HEK293 (cell line): ENCODE data around the gene ABHD17C.

ENCODE experiments used
- CTCF ChIA-PET: fragments of 350-600 bp; formaldehyde crosslinking; extraction: SDS; loops from one replicate; lab custom pipeline; 2021; ENCODE audit warnings: antibody characterized with exemption; lab: Yijun Ruan, JAX
- POLR2A ChIA-PET: fragments of 300-600 bp; formaldehyde crosslinking; extraction: SDS; loops from one replicate; lab custom pipeline; 2020; ENCODE audit warnings: antibody characterized with exemption, inconsistent platforms; lab: Yijun Ruan, JAX
- H3K27ac ChIP-seq: fragments of 200-500 bp; sonication (Bioruptor generic); 2 replicates; pipeline ENCODE4 v1.5.1; 2014; ENCODE audit warnings: low read depth, low read length, control low read depth, inconsistent platforms; ENCODE audit errors: extremely low read depth
- H3K36me3 ChIP-seq, 2 experiments: fragments of 200-500 bp in 1 of 2; sonication (Bioruptor generic) in 1 of 2; 1 replicate in 1 of 2; 2 replicates in 1 of 2; pipeline ENCODE4 v1.5.1; 2014 to 2017; ENCODE audit warnings: inconsistent platforms in 2 of 2, low read length in 2 of 2; ENCODE audit not compliant: control insufficient read depth in 2 of 2, insufficient read depth in 1 of 2
- H3K4me1 ChIP-seq: fragments of 200-500 bp; sonication (Bioruptor generic); 2 replicates; pipeline ENCODE4 v1.5.1; 2014; ENCODE audit warnings: mild to moderate bottlenecking, low read length, inconsistent platforms; ENCODE audit not compliant: control insufficient read depth, insufficient read depth
- H3K4me3 ChIP-seq: 2 replicates; pipeline ENCODE4 v1.5.1; 2011; ENCODE audit warnings: low read depth, mild to moderate bottlenecking, control low read depth, low read length, moderate library complexity
- H3K9me3 ChIP-seq: fragments of 200-500 bp; sonication (Bioruptor generic); 2 replicates; pipeline ENCODE4 v1.5.1; 2014; ENCODE audit warnings: low read depth, low read length, inconsistent platforms; ENCODE audit not compliant: control insufficient read depth, insufficient read depth
- FEZF1 ChIP-seq: fragments of 450-650 bp; formaldehyde crosslinking; IDR thresholded peaks from 2 replicates; pipeline ENCODE4 v1.5.1; 2016; ENCODE audit warnings: missing biosample characterization, missing genetic modification characterization
- GFI1B ChIP-seq: fragments of 450-650 bp; formaldehyde crosslinking; IDR thresholded peaks from 2 replicates; pipeline ENCODE4 v1.5.1; 2016; ENCODE audit warnings: missing biosample characterization, missing genetic modification characterization
- IKZF3 ChIP-seq: fragments of 450-650 bp; IDR thresholded peaks from 2 replicates; pipeline ENCODE4 v1.5.0; 2018; ENCODE audit warnings: missing biosample characterization, mild to moderate bottlenecking, missing genetic modification characterization, moderate library complexity
- KLF7 ChIP-seq: fragments of 450-650 bp; formaldehyde crosslinking; IDR thresholded peaks from 2 replicates; pipeline ENCODE4 v1.5.1; 2016; ENCODE audit warnings: missing biosample characterization, missing genetic modification characterization, borderline replicate concordance
- PATZ1 ChIP-seq: fragments of 450-650 bp; formaldehyde crosslinking; IDR thresholded peaks from 2 replicates; pipeline ENCODE4 v1.5.1; 2016; ENCODE audit warnings: missing biosample characterization, missing genetic modification characterization
- PBX3 ChIP-seq: sonication (generic); formaldehyde crosslinking; IDR thresholded peaks from 2 replicates; pipeline ENCODE4 v1.8.1; 2022; ENCODE audit warnings: mild to moderate bottlenecking, moderate library complexity, missing genetic modification reagents
- YY1 ChIP-seq: fragments of 450-650 bp; formaldehyde crosslinking; IDR thresholded peaks from 2 replicates; pipeline ENCODE4 v1.5.1; 2018; ENCODE audit warnings: missing biosample characterization, missing genetic modification characterization
- ZNF175 ChIP-seq: fragments of 450-650 bp; formaldehyde crosslinking; IDR thresholded peaks from 2 replicates; pipeline ENCODE4 v1.5.1; 2016; ENCODE audit warnings: missing biosample characterization, missing genetic modification characterization
- ZNF19 ChIP-seq: fragments of 450-650 bp; formaldehyde crosslinking; IDR thresholded peaks from 2 replicates; pipeline ENCODE4; 2016; ENCODE audit warnings: missing biosample characterization, missing genetic modification characterization, low read depth
- ZNF302 ChIP-seq: fragments of 450-650 bp; formaldehyde crosslinking; IDR thresholded peaks from 2 replicates; pipeline ENCODE4 v1.5.1; 2016; ENCODE audit warnings: missing biosample characterization, missing genetic modification characterization, low read depth
- ZNF354C ChIP-seq: fragments of 450-650 bp; formaldehyde crosslinking; IDR thresholded peaks from 2 replicates; pipeline ENCODE4 v1.5.1; 2016; ENCODE audit warnings: missing biosample characterization, missing genetic modification characterization, low read depth, borderline replicate concordance
- ZNF560 ChIP-seq: fragments of 450-650 bp; formaldehyde crosslinking; IDR thresholded peaks from 2 replicates; pipeline ENCODE4 v1.5.1; 2017; ENCODE audit warnings: missing biosample characterization, missing genetic modification characterization, borderline replicate concordance
- ZNF624 ChIP-seq: fragments of 450-650 bp; formaldehyde crosslinking; IDR thresholded peaks from 2 replicates; pipeline ENCODE4 v1.5.1; 2017; ENCODE audit warnings: missing biosample characterization, missing genetic modification characterization
- ZNF701 ChIP-seq: fragments of 450-650 bp; formaldehyde crosslinking; IDR thresholded peaks from 2 replicates; pipeline ENCODE4 v1.5.1; 2016; ENCODE audit warnings: missing biosample characterization, missing genetic modification characterization
- ZNF792 ChIP-seq: fragments of 450-650 bp; formaldehyde crosslinking; IDR thresholded peaks from 2 replicates; pipeline ENCODE4 v1.5.1; 2016; ENCODE audit warnings: missing biosample characterization, missing genetic modification characterization
- ZNF830 ChIP-seq: fragments of 450-650 bp; IDR thresholded peaks from 2 replicates; pipeline ENCODE4 v1.5.0; 2018; ENCODE audit warnings: missing biosample characterization, missing genetic modification characterization, low read depth, mild to moderate bottlenecking, moderate library complexity
- ZSCAN18 ChIP-seq: fragments of 450-650 bp; formaldehyde crosslinking; IDR thresholded peaks from 2 replicates; pipeline ENCODE4 v1.5.1; 2016; ENCODE audit warnings: missing biosample characterization, missing genetic modification characterization
- TF ChIP-seq, protein P1 (sequence below): fragments of 450-650 bp; formaldehyde crosslinking; IDR thresholded peaks from 2 replicates; pipeline ENCODE4 v1.5.1; 2017; ENCODE audit warnings: missing biosample characterization, missing genetic modification characterization
- TF ChIP-seq, protein P2 (sequence below): fragments of 450-650 bp; formaldehyde crosslinking; IDR thresholded peaks from 2 replicates; pipeline ENCODE4 v1.5.1; 2016; ENCODE audit warnings: missing biosample characterization, missing genetic modification characterization, borderline replicate concordance

The ABHD17C gene

DNA sequence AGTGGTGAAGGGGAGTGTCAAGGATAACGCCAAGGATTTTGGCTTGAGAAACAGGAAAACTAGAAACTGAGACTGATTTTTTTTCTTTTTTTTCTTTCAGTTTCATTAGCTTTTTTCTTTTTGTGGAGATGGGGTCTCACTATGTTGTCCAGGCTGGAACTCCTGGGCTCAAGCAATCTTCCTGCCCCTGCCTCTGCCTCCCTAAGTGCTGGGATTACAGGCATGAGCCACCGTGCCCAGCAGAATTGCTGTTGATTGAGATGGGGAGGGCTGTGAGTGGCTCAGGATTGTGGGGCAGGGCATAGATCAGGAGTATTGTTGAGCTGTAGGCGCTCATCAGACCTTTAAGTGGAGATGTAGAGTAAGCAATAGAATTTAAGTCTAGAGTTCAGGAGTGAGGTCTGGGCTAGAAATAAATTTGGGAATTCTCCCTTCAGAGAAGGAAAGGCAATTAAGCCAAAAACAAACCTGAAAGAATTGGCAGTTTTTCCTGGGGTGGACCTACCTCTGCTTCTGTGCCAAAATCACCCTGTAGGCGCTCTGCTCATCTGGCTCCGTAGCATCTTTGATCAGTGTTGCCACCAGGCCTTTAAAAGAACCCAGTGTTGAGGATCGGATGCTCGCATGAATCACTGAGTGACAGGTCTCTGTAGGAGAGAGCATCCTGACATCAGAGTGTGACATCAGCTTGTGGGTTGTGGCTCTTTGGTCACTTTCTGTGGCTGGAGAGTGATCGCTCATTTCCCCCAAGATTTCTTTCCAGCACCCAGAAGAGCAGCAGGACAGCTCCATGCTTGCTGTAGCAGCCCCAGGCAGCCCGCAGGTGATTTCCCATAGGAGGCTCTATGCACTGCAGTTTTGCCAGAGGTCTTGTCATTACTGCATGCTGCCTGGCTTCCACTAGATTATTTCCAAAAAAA, 15.8 kb downstream of the ABHD17C start (continued):
- peak; percentile 37; the same call in 1 of the 2 replicates for TF ChIP-seq FEZF1 (tag by site-specific recombination)
- TF ChIP-seq, all 188 proteins: peak for 6

DNA sequence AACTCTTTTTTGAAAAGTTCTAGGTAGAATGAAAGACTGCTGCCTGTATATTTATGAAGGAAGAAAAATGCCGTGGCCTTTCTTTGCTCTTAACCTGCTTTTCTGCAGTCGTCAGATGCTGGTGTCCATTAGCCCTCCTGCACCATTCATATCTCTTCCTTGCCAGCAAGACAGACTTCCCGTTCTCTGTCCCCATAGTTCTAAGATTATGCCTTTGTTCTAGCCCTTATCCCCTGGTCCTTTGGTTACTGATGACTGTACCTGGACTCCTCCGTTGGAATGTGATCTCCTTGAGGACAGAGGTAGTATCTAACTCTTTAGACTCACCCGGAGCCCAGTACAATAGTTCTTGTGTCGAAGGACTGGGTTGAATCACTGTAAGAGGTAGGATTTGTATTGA, 16.8 kb downstream of the ABHD17C start:
- Histone ChIP-seq H3K4me3 (no peak overlapping the region), H3K9me3 (no peaks in the 10 kb centered on the region), H3K4me1 (no peaks in the 10 kb centered on the region), H3K36me3 (no peaks in the 10 kb centered on the region; a peak in 1 of 3 replicates), H3K27ac (no peak overlapping the region)
- ChIA-PET POLR2A (no interaction called here), CTCF (interaction anchor here (0.6 to 1.0 kb wide), 3 partner anchors 20 to 65 kb away, joined by 3 to 4 read pairs (median 3); no protein-coding TSS in a partner anchor)
- no peak for TF ChIP-seq PBX3
- TF ChIP-seq ZNF701 (tag by site-specific recombination) = no peak
- no peak for TF ChIP-seq FEZF1 (tag by site-specific recombination)
- TF ChIP-seq GFI1B = no peak
- TF ChIP-seq YY1 = no peak
- no peak for TF ChIP-seq PATZ1 (tag by site-specific recombination)
- TF ChIP-seq, protein P1, sequence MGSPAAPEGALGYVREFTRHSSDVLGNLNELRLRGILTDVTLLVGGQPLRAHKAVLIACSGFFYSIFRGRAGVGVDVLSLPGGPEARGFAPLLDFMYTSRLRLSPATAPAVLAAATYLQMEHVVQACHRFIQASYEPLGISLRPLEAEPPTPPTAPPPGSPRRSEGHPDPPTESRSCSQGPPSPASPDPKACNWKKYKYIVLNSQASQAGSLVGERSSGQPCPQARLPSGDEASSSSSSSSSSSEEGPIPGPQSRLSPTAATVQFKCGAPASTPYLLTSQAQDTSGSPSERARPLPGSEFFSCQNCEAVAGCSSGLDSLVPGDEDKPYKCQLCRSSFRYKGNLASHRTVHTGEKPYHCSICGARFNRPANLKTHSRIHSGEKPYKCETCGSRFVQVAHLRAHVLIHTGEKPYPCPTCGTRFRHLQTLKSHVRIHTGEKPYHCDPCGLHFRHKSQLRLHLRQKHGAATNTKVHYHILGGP (tag by site-specific recombination) = no peak
- no peak for TF ChIP-seq ZNF175 (tag by site-specific recombination)
- TF ChIP-seq ZNF354C = no peak
- no peak for TF ChIP-seq KLF7
- no peak for TF ChIP-seq ZNF560 (tag by site-specific recombination)
- no peak for TF ChIP-seq ZNF830 (tag by site-specific recombination)
- TF ChIP-seq ZNF19 (tag by site-specific recombination) = no peak
- TF ChIP-seq ZNF792 (tag by site-specific recombination) = no peak
- no peak for TF ChIP-seq ZNF302
- TF ChIP-seq IKZF3 = no peak
- TF ChIP-seq ZNF624 (tag by site-specific recombination) = no peak
- TF ChIP-seq, protein P2, sequence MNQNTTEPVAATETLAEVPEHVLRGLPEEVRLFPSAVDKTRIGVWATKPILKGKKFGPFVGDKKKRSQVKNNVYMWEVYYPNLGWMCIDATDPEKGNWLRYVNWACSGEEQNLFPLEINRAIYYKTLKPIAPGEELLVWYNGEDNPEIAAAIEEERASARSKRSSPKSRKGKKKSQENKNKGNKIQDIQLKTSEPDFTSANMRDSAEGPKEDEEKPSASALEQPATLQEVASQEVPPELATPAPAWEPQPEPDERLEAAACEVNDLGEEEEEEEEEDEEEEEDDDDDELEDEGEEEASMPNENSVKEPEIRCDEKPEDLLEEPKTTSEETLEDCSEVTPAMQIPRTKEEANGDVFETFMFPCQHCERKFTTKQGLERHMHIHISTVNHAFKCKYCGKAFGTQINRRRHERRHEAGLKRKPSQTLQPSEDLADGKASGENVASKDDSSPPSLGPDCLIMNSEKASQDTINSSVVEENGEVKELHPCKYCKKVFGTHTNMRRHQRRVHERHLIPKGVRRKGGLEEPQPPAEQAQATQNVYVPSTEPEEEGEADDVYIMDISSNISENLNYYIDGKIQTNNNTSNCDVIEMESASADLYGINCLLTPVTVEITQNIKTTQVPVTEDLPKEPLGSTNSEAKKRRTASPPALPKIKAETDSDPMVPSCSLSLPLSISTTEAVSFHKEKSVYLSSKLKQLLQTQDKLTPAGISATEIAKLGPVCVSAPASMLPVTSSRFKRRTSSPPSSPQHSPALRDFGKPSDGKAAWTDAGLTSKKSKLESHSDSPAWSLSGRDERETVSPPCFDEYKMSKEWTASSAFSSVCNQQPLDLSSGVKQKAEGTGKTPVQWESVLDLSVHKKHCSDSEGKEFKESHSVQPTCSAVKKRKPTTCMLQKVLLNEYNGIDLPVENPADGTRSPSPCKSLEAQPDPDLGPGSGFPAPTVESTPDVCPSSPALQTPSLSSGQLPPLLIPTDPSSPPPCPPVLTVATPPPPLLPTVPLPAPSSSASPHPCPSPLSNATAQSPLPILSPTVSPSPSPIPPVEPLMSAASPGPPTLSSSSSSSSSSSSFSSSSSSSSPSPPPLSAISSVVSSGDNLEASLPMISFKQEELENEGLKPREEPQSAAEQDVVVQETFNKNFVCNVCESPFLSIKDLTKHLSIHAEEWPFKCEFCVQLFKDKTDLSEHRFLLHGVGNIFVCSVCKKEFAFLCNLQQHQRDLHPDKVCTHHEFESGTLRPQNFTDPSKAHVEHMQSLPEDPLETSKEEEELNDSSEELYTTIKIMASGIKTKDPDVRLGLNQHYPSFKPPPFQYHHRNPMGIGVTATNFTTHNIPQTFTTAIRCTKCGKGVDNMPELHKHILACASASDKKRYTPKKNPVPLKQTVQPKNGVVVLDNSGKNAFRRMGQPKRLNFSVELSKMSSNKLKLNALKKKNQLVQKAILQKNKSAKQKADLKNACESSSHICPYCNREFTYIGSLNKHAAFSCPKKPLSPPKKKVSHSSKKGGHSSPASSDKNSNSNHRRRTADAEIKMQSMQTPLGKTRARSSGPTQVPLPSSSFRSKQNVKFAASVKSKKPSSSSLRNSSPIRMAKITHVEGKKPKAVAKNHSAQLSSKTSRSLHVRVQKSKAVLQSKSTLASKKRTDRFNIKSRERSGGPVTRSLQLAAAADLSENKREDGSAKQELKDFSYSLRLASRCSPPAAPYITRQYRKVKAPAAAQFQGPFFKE (tag by site-specific recombination) = no peak
- TF ChIP-seq ZSCAN18 (tag by site-specific recombination) = no peak
